ENCODE measurements around the gene TMTC4.

DNA sequence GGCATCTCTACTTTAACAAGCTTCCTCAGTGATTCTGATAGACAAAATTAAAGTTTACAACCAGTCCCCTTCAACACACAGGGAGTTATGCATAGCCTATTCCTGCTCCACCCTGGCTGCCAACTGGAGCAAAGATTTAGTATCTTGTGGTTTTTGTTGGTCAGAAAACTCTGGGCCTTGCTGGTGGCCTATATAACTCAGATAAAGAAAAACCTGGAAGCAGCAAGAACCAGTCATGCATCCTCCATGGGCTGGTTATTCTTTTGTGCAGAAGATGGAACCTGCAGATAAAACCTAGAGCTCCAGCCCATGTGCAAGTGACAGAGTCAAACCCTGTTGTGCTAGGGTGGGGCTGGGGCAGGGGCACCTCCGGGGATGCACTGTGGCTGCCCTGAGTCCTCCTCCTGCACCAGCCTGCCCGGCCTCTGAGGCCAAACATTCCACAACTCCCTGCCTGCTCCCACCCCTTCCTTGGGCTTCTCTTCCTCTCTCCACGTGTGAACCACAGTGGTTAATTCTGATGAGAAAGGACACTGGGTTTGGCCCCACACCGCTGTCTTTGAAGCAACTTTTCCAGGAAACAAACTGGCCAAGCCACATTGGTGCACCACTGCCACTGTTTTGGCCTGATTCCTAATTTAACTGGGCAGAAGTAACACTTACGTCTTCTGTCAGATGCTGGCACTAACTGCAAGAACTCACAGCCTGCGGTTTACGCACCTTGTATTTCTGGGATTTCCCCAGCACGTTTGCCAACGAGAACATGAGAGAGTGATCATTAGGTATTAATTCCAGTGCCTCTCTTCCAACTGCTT, 62.7 kb downstream of the TMTC4 start:
- no peak for TF ChIP-seq EZH2 (IDR thresholded peaks at IDR 0.05; ENCODE audit: borderline replicate concordance, insufficient read depth, low read length, poor library complexity, severe bottlenecking)
- no peak for TF ChIP-seq CTCF (IDR thresholded peaks at IDR 0.05; ENCODE audit: poor library complexity, severe bottlenecking)
- no peak for TF ChIP-seq MXI1 (conservative IDR thresholded peaks at IDR 0.05; ENCODE audit: poor library complexity, severe bottlenecking)
- no peak for TF ChIP-seq TAF1 (IDR thresholded peaks at IDR 0.05; ENCODE audit: low read depth)
